SK-MEL-5 (cell line): ENCODE data around the gene SUN2. TPM values are rescaled to one million over a fixed set of nuclear protein-coding genes. Genes with fewer than 3 reads are reported as not detected.

Experiments used
- DNase-seq: peaks from one replicate; pipeline ENCODE4 v3.0.0-alpha.2; 2016; ENCODE audit warnings: low read depth, low spot score
- in situ Hi-C: cut with HindIII; loops from 2 replicates; pipeline ENCODE4 v1.10.0; 2016; ENCODE audit warnings: low sequenced_read_pairs, high pct_unique_total_duplicates, low pct_unique_long_range_greater_than_20kb
- total RNA-seq: library from RNA; depleted of rRNA; stranded (reverse); fragments of >200 nt; shearing (Covaris generic); gene quantifications from 2 replicates; pipeline ENCODE4 v1.2.3, GENCODE V29; 2014

SUN2 gene
- total RNA-seq, 1 experiment from 2014 or later = 30.7 TPM

DNA sequence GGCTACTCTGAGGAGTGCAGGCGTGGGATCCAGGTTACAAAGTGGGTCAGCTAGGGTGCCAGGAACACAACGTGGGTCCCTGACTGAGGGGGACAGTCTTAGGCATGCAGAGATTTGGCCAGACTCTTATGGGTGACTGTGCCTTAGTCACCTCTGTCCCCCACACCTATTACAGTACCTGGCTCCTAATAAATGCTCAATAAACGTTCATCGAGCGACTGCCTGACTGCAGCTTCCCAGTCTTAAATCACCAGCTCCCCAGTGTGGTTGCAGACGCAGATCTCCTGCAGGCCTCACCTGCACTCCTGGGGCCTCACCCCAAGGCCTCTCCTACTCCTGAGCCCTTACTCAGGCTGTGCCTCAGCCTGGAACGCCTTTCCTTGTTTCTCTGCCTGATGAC lies 3.2 kb upstream of the SUN2 start:
- in situ Hi-C loops = no loop called here
- no peak for DNase-seq

DNA sequence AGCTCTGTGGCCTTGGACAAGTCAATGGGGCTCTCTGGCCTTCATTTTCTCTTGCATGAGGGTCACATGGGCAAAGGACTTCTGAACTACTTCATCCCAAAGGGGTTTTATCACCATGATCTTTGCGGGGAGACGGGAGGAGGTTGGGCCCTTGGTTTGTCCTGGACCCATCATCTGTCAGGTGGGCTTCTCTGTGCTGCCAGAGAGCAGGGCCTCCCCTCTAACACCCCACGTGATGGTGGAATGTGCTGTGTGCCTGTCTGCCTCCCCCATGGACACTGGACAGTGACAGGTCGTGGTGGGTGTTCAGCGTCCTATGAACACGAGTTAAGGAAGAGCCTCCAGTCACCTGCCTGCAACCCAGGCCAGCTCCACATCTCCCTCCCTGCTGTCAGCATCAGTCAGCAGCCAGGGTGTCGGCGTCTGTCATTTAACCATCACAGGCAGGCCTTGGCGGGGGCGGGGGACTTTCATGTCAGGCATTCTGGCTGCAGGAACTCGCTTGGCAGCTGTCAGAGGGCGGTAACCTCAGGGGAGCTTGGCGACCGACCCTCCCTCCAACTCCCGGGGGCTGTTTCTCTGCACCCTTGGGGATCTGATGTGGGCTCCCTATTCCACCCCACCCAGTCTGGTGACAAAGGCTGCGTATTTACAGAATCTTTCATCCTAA lies 2.6 kb upstream of the SUN2 start:
- in situ Hi-C loops = no loop called here
- no peak for DNase-seq

DNA sequence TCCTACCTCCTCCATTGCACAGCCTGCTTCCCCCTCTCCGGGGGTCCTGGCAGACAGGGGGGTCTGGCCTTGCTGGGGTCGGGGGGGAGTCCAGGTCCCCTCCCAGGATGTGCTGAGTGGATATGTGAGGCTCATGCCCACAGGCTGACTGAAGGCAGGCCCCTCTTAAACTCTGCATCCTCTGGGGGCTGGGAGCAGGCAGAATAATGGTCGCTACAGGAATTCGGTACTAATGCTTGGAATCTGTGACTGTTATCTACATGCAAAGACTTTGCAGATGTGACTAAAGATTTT lies 1.6 kb upstream of the SUN2 start:
- in situ Hi-C loops = no loop called here
- DNase-seq = no peak

DNA sequence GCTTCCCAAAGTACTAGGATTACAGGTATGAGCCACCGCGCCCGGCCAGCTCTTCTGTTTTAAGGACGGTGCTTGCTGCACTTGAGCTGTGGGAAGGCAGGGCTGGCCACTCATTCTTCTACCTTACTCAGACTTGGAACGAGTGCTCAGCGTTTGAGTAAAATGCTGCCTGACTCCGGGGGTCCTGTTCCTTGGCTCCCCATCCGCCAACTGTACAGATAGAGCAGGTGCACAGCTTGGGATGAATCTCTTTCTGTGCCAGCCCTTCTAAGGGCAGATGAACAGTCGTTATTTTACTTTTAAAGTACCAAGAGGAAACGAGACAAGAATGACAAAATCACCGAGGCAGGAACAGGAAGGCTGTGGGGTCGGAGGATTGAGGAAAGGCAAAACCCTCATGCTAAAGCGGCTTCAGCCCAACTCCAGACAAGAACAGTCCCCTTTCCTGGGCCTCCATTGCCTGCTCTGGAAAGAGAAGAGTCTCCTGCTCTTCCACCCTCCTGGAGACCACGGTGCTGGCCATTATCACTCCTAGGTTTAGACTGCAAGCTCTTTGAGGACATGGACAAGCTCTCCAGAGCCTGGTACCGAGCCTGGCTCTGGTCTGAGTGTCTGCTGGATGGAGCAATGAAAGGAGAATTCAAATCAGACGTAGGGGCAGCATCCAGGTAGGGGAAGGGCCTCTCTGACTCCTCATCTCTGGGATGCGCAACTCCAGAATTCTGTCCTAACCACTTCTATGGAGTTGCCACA lies 1.1 kb upstream of the SUN2 start:
- in situ Hi-C loops = no loop called here
- no peak for DNase-seq

DNA sequence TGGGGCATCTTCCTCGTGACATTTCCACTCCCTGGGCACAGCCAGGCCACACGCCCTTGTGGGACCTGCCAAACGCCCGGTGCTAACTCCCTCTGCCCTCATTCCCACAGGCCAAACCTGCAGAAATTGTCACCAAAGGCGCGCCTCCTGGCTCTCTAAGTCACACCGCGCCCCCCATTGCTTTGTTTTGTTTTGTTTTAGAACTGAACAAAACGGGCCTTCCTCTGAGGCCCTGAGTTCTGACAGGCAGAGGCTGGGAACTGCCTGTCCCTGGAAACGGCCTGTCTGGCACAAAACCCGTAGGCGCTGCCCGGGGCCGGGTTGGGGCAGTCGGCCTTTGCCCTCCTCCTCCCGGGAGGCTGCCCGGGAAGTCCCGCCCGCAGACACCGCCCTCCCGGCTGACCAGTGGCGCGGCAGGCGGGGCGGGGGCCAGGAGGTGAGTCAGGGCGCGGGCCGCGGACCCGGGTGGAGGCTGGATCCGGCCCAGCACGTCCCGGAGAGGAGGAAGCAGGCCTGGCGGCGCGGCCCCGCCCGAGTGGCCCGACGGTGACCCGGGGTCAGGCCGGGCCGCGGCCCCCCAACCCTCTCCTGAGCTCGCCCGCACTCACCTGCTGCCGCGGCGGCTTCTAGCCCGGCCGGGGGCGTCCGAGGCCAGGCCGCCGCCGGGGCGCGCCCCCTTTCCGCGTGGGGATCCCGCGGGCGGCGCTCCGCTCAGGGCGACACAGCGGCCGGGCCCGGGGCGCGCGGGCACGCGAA lies 465 bp downstream of the SUN2 start:
- peak; percentile 41 for DNase-seq
- in situ Hi-C loops = no loop called here

DNA sequence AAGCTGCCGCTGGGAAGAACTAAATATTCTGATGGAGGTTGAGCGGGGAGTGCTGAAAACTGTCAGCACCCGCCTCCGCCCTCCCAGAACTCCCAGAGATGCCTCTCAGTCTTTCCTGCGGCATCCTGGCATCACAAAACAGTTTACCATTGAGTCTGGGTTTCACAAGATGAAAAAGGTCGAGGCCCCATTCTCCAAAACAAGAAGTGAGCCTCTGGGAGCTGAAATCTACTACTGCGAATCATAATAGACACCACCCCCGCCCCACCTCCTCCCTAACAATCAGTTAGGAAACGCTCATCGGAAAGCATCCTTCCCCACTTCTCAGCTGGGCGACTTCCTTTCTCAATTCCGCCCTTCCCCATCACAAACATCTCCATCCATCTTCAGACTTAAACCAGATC lies 1.0 kb downstream of the SUN2 start:
- no peak for DNase-seq
- in situ Hi-C loops = no loop called here

DNA sequence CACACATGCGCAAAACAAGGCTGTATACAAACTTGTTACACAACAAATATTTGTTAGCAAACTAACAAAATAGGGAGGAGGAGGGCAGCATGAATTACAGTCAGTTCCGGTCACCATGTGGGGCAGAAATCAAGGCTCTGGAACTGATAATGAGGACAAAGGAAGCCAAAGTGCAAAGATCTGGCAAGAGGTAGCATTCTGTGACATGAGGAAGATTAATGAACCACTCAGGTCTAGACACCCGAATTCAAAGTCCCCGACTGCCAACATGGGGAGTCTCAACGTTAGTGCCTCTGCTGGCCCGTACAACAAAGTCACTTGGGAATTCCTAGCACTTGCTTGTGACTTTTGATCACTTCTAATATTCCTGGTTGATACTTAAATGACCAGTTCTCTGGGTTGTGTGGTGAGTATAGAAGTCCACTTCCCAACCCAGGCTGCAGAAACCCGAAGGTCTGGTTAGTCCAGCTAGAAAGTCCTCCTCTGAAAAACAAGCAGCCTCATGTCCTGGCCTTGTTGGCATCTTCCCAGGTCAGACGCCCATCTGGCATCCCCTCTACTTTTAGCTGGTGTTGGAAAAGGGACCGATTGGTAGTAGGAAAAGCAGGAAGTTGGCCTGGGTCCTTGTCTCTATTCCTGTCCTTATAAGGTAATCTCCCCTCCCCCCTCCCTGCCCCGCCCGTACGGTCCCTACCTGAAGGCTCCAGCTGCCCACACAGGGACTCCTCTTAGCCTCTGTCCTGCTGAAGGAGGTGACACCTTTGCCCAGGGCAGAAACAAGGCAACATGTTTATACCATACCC lies 1.6 kb downstream of the SUN2 start:
- no peak for DNase-seq
- in situ Hi-C loops = no loop called here

DNA sequence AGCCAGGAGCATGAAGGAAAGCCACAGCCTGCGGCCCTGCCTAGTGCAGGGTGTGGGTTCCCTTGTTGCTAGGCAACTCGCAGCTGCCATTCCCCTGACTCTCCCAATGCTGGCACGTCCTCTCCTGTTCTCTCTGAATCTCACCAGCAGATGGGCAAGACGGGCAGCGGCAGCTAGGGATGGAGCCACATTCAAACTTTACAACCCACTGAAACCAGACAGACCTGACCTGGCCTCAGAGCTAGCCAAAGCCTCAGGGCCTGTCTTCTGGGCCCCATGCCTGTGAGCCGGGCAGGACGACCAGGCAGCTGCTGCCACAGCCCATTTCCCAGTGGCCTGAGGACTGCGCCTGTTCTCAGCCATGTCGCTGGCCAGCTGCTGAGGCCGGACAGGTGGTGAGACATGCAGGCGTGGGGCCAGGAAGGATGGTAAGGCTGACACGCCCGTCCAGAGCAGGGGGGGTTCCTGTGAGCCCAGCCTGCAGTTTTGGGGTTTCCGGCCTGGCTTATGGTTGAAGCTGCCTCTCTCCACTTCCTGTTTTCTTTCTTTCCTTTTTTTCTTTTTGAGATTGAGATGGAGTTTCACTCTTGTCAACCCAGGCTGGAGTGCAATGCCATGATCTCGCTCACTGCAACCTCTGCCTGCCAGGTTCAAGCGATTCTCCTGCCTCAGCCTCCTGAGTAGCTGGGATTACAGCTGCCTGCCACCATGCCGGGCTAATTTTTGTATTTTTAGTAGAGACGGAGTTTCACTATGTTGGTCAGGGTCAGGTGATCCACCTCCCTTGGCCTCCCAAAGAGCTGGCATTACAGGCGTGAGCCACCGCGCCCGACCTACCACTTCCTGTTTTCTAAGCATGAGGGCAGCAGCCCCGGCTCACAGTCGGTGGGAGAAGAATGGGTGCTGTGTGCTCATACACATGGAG lies 4.1 kb downstream of the SUN2 start:
- in situ Hi-C loops = no loop called here
- DNase-seq = no peak

DNA sequence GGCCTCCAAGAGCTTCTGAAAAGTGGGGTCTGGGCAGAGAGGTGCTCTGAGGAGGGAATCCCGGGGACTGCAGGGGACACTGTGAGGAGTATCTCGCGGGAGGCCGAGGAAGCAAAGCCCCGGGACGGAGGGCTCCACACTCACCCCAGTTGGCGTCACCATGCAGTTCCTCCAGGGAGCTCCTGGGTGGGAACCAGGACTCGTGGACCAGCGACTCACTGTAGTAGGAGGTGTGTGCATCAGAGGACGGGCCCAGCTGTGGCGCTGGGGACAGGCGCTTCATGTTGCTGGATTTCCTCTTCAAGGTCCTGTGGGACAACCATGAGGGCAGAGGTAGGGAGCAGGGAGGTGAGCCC lies 4.8 kb downstream of the SUN2 start:
- no peak for DNase-seq
- in situ Hi-C loops = no loop called here

DNA sequence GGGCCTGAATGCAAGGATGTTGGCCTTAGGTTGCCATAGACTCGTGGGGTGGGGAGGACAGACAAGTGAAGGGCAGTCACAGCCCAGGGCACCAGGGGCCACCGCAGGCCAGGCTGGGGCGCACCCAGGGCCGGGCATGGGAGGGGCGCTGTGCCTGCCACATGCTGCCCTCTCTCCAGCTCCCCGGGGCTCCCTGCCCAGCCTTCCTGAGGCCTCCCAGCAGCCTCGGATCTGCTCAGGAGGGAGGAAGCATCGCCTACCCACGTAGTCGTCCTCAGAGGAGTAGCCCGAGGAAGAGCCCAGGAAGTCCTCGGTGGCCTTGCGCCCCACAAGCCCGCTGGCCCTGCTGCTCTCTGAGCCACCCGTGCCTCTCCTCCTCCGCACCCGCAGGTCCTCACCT lies 5.2 kb downstream of the SUN2 start:
- in situ Hi-C loops = no loop called here
- no peak for DNase-seq

DNA sequence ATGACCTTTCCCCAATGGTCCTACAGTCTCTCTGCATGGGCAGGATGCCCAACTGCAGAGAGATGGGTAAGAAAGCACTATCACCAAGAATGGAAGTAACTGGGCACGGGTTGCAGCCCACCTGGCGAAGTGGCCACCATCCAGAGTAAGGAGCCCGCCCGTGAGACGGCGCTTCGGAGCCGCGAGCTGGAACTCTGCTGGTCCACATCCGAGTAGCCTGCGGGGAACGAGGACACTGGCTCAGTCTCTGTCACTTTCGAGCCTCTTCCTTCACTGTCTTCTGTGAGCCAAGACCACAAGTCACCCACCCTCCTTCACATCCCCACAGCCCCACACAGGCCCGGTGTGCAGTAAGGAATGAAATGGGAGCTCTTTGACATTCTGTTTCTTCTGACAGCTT lies 5.7 kb downstream of the SUN2 start:
- in situ Hi-C loops = no loop called here
- DNase-seq = no peak

DNA sequence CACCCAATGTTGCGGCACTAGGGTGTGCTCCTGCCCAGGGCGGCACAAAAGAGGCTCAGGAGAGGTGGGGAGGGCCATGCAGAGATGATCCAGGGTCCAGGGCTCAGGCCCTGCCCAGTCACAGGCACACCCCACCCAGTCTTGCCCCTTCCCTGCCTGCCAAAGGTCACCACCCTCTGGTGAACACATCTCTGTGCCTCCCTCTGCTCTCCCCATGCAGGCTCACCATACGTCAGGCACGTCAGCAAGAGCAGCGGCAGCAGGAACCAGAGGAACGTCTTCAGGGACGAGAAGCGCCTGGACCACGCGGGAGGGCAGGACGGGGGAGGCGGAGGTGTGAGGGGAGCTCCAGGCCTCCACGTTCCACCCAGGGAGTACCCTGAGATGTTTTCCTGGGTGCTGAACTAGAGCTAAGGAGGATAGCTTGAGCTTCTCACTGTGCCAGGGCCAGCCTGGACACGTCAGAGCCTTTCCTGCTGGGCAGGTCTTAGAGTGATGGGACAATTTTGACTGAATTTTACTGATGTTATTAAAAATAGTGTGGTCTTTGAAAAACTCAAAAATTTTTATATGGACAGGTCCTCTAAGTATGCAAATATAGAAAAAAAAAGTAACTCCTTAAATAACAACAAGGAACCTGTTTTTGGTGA lies 7.2 kb downstream of the SUN2 start:
- in situ Hi-C loops = no loop called here
- DNase-seq = no peak

DNA sequence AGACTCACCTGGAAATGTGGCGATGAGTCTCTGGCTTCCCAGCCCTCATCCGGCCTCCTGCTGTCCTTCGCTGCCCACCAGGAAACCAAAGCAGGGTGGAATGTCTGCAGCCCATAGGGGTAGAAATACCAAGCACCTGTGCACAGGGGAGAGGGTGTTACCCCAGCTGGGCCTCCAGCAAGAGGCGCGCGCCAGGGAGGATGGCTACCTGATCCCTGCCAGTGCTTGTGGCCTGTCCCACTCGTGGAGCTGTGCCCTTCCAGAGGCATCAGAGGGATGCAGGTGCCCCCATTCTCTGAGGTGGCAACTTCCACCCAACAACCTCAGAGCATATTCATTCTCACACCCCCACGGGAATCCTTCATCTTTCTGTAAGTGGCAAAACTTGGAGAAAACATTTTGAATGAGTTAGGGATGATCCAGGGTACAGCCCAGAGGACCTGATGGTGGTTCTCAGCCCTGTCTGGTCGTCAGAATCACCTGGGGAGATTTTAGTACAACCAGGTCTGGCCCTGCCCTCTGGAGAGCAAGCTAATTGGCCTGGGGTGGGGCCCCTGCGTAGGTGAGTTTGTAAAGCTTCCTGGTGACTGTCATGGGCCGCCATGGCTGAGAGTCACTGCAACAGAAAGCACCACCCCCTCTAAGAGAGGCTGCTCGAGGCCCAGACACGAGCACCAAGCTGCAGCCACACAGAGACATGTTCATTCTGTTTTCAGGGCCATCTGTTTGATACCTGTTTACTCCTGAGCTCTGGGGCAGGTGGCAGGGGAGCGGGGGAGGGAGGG lies 9.9 kb downstream of the SUN2 start:
- in situ Hi-C loops = no loop called here
- DNase-seq = no peak

DNA sequence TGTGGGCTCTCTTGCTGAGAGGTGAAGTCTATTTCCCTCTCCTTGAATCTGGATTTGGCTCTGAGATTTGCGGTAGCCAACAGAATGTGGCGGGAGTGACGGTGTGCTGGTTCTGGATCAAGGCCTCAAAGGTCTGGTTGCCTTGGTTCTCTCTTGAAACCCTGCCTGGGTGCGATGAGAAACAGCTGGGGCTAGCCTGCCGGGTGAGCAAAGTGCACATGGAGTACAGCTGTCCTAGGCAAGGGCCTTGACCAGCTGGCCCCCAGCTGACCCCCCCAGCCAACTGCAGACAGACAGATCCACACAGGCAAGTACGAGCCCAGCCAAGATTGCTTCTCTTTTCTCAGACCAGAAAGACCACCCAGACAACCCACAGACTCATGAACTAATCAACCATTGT lies 10.8 kb downstream of the SUN2 start:
- in situ Hi-C loops = no loop called here
- DNase-seq = no peak

DNA sequence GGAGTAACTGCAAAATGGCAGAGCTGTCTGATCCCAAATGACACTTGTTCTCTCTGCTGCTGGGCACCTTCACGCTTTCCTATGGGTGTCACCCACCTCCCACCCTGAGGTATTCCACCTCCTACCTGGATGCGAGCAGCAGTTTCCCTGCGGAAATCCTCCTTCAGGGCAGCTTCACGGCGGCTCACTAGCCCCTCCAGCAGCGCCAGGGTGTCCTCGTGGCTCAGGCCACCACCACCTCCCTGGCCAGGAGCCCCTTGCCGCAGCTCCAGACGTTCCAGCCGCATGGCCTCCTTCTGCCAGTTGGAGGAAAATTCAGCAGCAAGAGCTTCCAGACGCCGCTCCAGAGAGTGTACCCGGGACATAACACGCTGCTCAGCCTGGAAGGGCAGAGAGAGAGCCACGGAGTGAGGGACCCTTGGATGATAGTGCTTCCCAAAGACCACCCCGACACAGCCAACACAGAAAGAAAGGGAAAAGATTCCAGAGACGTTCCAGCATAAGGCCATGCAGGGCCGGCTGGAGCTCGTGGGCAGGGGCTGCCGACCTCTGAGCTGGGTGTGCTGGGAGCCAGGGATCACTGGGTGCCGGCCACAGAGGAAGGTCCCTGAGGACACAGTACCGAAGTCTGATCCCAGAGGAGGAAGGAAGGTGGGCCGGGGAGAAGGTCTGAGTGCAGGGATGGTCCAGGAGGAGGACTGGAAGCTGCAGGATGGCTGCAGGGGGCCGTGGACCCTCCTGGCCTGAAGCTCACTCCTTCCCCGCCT lies 13.4 kb downstream of the SUN2 start:
- DNase-seq = no peak
- in situ Hi-C loops = no loop called here

DNA sequence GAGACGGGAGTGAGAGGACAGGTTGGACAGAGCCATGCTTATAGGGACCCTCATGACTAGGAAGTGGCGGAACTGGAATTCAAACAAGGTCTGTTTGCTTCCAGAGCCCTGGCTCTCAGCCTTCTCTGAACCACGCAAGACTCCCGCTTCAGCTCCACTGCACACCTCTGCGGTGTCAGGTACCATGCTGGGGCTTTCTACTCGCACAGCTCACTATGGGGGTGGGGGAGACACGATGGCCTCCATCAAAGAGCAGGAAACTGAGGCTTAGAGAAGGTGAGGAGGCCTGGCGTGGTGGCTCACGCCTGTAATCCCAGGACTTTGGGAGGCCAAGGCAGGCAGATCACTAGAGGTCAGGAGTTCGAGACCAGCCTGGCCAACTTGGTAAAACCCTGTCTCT lies 14.2 kb downstream of the SUN2 start:
- no peak for DNase-seq
- in situ Hi-C loops = no loop called here
